C4-2B (cell line): Measurements from ENCODE around the gene APLF.
"Not testable (repeated sequence)": the region's sequence is repeated elsewhere in the genome, so short reads cannot be mapped to it uniquely, and the experiment has no call there.

Experiments used
- ZFX ChIP-seq: fragments of 450-650 bp; IDR thresholded peaks from 2 replicates; pipeline ENCODE4 v1.6.1; 2017
- TF ChIP-seq, protein P1 (sequence below): fragments of 450-650 bp; conservative IDR thresholded peaks from 2 replicates; pipeline ENCODE4 v1.5.1; 2017; ENCODE audit warnings: mild to moderate bottlenecking

DNA sequence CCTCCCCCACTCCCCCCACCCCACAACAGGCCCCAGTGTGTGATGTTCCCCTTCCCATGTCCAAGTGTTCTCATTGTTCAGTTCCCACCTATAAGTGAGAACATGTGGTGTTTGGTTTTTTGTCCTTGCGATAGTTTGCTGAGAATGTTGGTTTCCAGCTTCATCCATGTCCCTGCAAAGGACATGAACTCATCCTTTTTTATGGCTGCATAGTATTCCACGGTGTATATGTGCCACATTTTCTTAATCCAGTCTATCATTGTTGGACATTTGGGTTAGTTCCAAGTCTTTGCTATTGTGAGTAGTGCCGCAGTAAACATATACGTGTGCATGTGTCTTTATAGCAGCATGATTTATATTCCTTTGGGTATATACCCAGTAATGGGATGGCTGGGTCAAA is 103.0 kb downstream of the APLF start:
- TF ChIP-seq, protein P1, sequence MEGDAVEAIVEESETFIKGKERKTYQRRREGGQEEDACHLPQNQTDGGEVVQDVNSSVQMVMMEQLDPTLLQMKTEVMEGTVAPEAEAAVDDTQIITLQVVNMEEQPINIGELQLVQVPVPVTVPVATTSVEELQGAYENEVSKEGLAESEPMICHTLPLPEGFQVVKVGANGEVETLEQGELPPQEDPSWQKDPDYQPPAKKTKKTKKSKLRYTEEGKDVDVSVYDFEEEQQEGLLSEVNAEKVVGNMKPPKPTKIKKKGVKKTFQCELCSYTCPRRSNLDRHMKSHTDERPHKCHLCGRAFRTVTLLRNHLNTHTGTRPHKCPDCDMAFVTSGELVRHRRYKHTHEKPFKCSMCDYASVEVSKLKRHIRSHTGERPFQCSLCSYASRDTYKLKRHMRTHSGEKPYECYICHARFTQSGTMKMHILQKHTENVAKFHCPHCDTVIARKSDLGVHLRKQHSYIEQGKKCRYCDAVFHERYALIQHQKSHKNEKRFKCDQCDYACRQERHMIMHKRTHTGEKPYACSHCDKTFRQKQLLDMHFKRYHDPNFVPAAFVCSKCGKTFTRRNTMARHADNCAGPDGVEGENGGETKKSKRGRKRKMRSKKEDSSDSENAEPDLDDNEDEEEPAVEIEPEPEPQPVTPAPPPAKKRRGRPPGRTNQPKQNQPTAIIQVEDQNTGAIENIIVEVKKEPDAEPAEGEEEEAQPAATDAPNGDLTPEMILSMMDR: not testable (repeated sequence)
- not testable (repeated sequence) for TF ChIP-seq ZFX
